ENCODE results near the gene TYK2.
"Not testable (repeated sequence)": the region's sequence is repeated elsewhere in the genome, so short reads cannot be mapped to it uniquely, and the experiment has no call there.

Gene TYK2

GRCh38 chr19:10377140-10377640 lies 3.2 kb downstream of the TYK2 start:
- not testable (repeated sequence) for DNase-seq (ENCODE audit: low read depth in 3 of 3)

GRCh38 chr19:10374931-10375330 lies 5.4 kb downstream of the TYK2 start:
- DNase-seq (ENCODE audit: low read depth in 3 of 3): no peak

- no peak for DNase-seq (ENCODE audit: low read depth in 3 of 3)
Observed at GRCh38 chr19:10372690-10373089, 7.7 kb downstream of the TYK2 start.

- DNase-seq (ENCODE audit: low read depth in 3 of 3): no peak
Observed at GRCh38 chr19:10368101-10368803, 12.1 kb downstream of the TYK2 start.

- DNase-seq (ENCODE audit: low read depth in 3 of 3): not testable (repeated sequence)
Observed at GRCh38 chr19:10366950-10367512, 13.3 kb downstream of the TYK2 start.

- DNase-seq (ENCODE audit: low read depth in 3 of 3): no peak
Observed at GRCh38 chr19:10365518-10365917, 14.9 kb downstream of the TYK2 start.

- DNase-seq (ENCODE audit: low read depth in 3 of 3): no peak
Observed at GRCh38 chr19:10364644-10365043, 15.7 kb downstream of the TYK2 start.

- no peak for DNase-seq (ENCODE audit: low read depth in 3 of 3)
Observed at GRCh38 chr19:10363789-10364281, 16.5 kb downstream of the TYK2 start.

- no peak for DNase-seq (ENCODE audit: low read depth in 3 of 3)
Observed at GRCh38 chr19:10362259-10362658, 18.1 kb downstream of the TYK2 start.

GRCh38 chr19:10361569-10362011 lies 18.8 kb downstream of the TYK2 start:
- DNase-seq (ENCODE audit: low read depth in 3 of 3): no peak

- DNase-seq (ENCODE audit: low read depth in 3 of 3): no peak
Observed at GRCh38 chr19:10356431-10356830, 23.9 kb downstream of the TYK2 start.

GRCh38 chr19:10353793-10354391 lies 26.5 kb downstream of the TYK2 start:
- DNase-seq (ENCODE audit: low read depth in 3 of 3): peak in 1 of 3 experiments; percentile 17

GRCh38 chr19:10352764-10353671 lies 27.4 kb downstream of the TYK2 start:
- no peak for DNase-seq (ENCODE audit: low read depth in 3 of 3)

GRCh38 chr19:10346509-10346908 lies 33.9 kb downstream of the TYK2 start:
- no peak for DNase-seq (ENCODE audit: low read depth in 3 of 3)

GRCh38 chr19:10344780-10345179 lies 35.6 kb downstream of the TYK2 start:
- DNase-seq (ENCODE audit: low read depth in 3 of 3): no peak

- DNase-seq (ENCODE audit: low read depth in 3 of 3): no peak
Observed at GRCh38 chr19:10343495-10343894, 36.9 kb downstream of the TYK2 start.

- DNase-seq (ENCODE audit: low read depth in 3 of 3): no peak
Observed at GRCh38 chr19:10339977-10340376, 40.4 kb downstream of the TYK2 start.

GRCh38 chr19:10339380-10339960 lies 40.9 kb downstream of the TYK2 start, which contains the start of gene ICAM3:
ICAM3 (minus strand) TSS chr19:10339624; CDS start chr19:10339614, 10 bp downstream.
- peak in 2 of 3 experiments; percentile 30 to 47 for DNase-seq (ENCODE audit: low read depth in 3 of 3)

- no peak for DNase-seq (ENCODE audit: low read depth in 3 of 3)
Observed at GRCh38 chr19:10338940-10339339, 41.4 kb downstream of the TYK2 start.

GRCh38 chr19:10336725-10337124 lies 43.6 kb downstream of the TYK2 start:
- DNase-seq (ENCODE audit: low read depth in 3 of 3): not testable (repeated sequence)

GRCh38 chr19:10335352-10335985 lies 44.9 kb downstream of the TYK2 start:
- no peak for DNase-seq (ENCODE audit: low read depth in 3 of 3)
